Upper lobe of left lung (tissue), 6 donors: Measurements from ENCODE around the gene KRT80. TPM values are rescaled to one million over a fixed set of nuclear protein-coding genes. Genes with fewer than 3 reads are reported as not detected.

Experiments
- ATAC-seq, 2 donors: fragments of 200-7000 bp; cut with Tn5 transposase; one replicate each; pipeline ENCODE4 v1.9.1; 2022; ENCODE audit warnings: mild to moderate bottlenecking in 2 of 2, moderate library complexity in 2 of 2; ENCODE audit not compliant: low FRiP score in 2 of 2
- DNase-seq, 2 donors: peaks; one replicate each; pipeline ENCODE4 v3.0.0-alpha.2; 2019 to 2020
- H3K27ac ChIP-seq, 4 donors: fragments of 200-600 bp; sonication (generic); one replicate each; pipeline ENCODE4 v1.5.1; 2016 to 2019
- H3K27me3 ChIP-seq, 4 donors: fragments of 200-600 bp; sonication (generic); one replicate each; pipeline ENCODE4 v1.5.1; 2017 to 2019
- H3K36me3 ChIP-seq, 4 donors: fragments of 200-600 bp; sonication (generic); one replicate each; pipeline ENCODE4 v1.5.1; 2016 to 2019
- H3K4me1 ChIP-seq, 4 donors: fragments of 200-600 bp; sonication (generic); one replicate each; pipeline ENCODE4 v1.5.1; 2018 to 2019
- H3K4me3 ChIP-seq, 4 donors: fragments of 200-600 bp; sonication (generic); one replicate each; pipeline ENCODE4 v1.5.1; 2017 to 2019; ENCODE audit warnings: mild to moderate bottlenecking in 2 of 4, moderate library complexity in 1 of 4
- H3K9me3 ChIP-seq, 4 donors: fragments of 200-600 bp; sonication (generic); one replicate each; pipeline ENCODE4 v1.5.1; 2018 to 2019
- EP300 ChIP-seq, 4 donors: sonication (generic); formaldehyde crosslinking; IDR thresholded peaks; one replicate each; pipeline ENCODE4 v1.5.1; 2017; ENCODE audit warnings: antibody characterized with exemption in 4 of 4, control low read depth in 2 of 4
- POLR2A ChIP-seq, 4 donors: fragments of 450-650 bp; IDR thresholded peaks; one replicate each; pipeline ENCODE4 v1.5.1; 2016 to 2017; ENCODE audit warnings: antibody characterized with exemption in 4 of 4, mild to moderate bottlenecking in 2 of 4
- POLR2AphosphoS5 ChIP-seq, 2 donors: sonication (generic); formaldehyde crosslinking; IDR thresholded peaks; one replicate each; pipeline ENCODE4 v1.5.1; 2017; ENCODE audit warnings: antibody characterized with exemption in 2 of 2
- WGBS, 2 donors: methylation state at CpG; one replicate each; pipeline ENCODE4 v1.1.5; 2017 to 2018; 5-methylcytosine and 5-hydroxymethylcytosine counted together
- total RNA-seq, 6 donors: library from RNA; depleted of rRNA in 4 of 6; stranded (reverse); fragments of >200 nt in 4 of 6; gene quantifications; one replicate each; pipeline versions ENCODE4 v1.1.0 to v1.2.1, GENCODE V29; 2016 to 2021
- TF ChIP-seq, protein P1 (sequence below), 6 experiments: fragments of 450-650 bp in 4 of 6; fragments of 200-600 bp in 2 of 6; sonication (generic) in 2 of 6; IDR thresholded peaks; one replicate each; pipeline ENCODE4 v1.5.1; 2016 to 2019; ENCODE audit warnings: antibody characterized with exemption in 6 of 6
- donor health status: DM: no; HTN: no; CAD: no; lungs with moderate emphysema.
- donor health status: DM: no; HTN: yes; CAD: no; lungs with severe emphysema.

The KRT80 gene
- total RNA-seq, 6 donors from 2014 or later: 2.1 to 15.2 (median 6.6) TPM

DNA sequence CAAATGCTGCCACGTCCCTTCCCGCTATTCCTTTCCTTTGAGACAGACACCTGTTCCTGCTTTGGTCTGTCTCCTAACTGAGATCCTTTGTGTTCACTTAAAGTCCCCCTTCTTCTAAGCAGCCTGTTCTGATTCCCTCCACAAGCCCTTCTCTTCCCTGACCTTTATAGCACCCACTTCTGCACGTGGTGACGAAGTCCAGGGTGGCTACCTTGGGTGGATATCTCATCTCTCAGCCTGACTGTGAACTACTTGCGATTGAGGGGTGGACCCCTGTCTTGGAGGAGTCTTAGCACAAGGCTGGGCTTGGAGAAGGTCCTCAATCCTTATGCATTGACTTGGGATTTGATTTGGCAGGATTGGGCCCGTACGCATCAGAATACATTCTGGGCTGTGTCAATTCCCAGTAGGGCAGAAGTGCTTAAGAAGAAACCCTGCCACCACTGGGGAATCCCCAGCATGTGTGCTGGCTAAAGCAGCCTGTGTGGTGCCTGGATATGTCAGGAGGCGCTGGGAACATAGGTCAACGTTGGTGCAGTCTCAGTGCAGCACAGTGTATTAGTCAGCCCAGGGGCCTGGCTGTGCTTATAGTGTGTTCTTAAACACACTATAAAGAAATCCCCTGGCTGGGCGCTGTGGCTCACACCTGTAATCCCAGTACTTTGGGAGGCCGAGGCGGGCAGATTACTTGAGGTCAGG is 23.6 kb downstream of the KRT80 start:
- H3K9me3 ChIP-seq: no peaks in the 10 kb centered on the region
- no peaks in the 10 kb centered on the region for H3K27me3 ChIP-seq
- peaks cover 9 to 23% (median 16%) of the 10 kb centered on the region in 4 donors for H3K4me1 ChIP-seq
- WGBS, 2 donors: 88 to 97% methylated on average over 9 to 12 of the region's 12 CpGs
- TF ChIP-seq EP300 (IDR thresholded peaks at IDR 0.05): no peak
- no peak for TF ChIP-seq POLR2A (IDR thresholded peaks at IDR 0.05)
- TF ChIP-seq POLR2AphosphoS5 (IDR thresholded peaks at IDR 0.05): no peak
- TF ChIP-seq, protein P1, sequence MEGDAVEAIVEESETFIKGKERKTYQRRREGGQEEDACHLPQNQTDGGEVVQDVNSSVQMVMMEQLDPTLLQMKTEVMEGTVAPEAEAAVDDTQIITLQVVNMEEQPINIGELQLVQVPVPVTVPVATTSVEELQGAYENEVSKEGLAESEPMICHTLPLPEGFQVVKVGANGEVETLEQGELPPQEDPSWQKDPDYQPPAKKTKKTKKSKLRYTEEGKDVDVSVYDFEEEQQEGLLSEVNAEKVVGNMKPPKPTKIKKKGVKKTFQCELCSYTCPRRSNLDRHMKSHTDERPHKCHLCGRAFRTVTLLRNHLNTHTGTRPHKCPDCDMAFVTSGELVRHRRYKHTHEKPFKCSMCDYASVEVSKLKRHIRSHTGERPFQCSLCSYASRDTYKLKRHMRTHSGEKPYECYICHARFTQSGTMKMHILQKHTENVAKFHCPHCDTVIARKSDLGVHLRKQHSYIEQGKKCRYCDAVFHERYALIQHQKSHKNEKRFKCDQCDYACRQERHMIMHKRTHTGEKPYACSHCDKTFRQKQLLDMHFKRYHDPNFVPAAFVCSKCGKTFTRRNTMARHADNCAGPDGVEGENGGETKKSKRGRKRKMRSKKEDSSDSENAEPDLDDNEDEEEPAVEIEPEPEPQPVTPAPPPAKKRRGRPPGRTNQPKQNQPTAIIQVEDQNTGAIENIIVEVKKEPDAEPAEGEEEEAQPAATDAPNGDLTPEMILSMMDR (IDR thresholded peaks at IDR 0.05): no peak
- no peak overlapping the region for H3K27ac ChIP-seq
- H3K36me3 ChIP-seq: no peaks in the 10 kb centered on the region
- H3K4me3 ChIP-seq: no peak overlapping the region
- DNase-seq (no peak), ATAC-seq (no peak)

DNA sequence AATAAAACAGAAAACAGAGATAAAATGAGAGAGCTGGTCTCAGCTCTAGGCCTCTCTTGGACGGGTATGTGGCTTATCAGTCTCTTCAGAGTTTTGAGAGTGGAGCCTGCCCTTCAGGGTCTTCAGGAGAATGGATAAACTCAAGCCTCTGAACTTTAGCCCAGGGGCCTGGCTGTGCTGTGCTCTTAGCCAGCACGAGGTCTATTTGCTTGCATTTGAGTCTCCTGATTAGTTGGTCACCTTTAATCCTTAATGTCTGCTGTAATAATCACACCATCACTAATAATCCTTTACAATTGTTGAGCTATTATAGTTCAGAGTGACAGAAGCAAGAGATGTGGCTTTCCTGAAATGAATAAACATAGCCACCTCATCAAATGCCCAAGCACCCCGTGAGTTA is 24.3 kb downstream of the KRT80 start:
- H3K4me3 ChIP-seq: no peak overlapping the region
- H3K27ac ChIP-seq: no peak overlapping the region
- DNase-seq: no peak
- H3K9me3 ChIP-seq: no peaks in the 10 kb centered on the region
- no peak for TF ChIP-seq POLR2AphosphoS5 (IDR thresholded peaks at IDR 0.05)
- H3K27me3 ChIP-seq: no peaks in the 10 kb centered on the region
- H3K36me3 ChIP-seq: no peaks in the 10 kb centered on the region
- H3K4me1 ChIP-seq: peaks cover 9 to 23% (median 18%) of the 10 kb centered on the region in 4 donors
- no peak for ATAC-seq
- WGBS, 2 donors: 64% methylated on average over 3 of the region's 3 CpGs

DNA sequence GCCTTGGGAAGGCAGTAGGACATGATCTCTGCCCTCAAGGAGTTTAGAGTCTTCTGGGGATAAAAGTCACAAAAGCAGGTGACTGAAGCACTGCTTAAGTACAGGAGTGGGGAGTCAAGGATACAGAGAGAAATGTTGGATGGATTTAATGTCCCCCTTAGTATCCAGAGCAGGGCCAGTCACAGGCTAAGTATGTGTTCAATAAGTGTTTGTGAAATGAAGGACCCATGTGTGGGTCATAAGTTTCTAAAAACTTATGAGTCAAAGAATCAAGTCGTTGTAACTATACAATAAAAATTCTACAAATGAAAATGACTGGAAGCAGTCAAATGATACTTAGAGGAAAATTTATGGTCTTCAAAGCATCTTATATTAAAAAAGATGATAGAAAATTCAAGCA is 25.1 kb downstream of the KRT80 start:
- H3K27ac ChIP-seq: no peak overlapping the region

DNA sequence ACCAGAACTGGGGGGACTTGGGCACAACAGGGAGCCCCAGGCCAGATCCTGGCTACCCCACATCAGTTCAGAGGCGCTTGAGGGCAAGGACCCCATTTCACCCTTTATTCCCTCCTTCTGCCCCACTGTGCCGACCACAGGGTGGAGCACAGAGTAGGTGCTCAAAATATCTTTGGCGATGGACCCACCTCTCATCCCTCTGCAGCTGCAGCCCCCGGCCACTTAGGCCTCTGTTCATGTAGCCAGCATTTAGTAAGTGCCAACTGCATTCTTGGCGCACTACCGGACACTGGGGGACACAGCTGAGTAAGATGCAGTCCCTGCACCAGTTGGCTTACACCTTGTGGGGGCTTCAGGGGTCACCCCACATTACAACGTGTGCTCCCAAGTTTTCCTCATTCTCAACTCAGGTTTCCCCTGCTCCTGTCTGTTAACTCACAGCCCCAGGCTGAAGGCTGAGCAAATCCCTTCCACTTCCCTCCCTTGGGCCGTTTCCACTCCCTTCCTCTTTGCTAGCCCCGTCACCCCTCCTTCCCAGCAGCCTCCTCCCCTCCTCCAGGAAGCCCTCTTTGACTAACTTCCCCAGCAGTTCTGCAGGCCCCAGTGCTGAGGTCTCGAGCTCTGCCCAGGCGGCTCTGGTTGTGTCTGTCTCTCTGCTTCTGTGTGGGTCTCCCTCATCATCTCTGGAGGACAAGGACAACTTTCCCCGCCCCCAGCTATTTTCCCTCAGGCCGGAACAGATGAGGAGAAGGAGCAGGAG is 26.5 kb downstream of the KRT80 start:
- DNase-seq: no peak
- no peaks in the 10 kb centered on the region for H3K27me3 ChIP-seq
- TF ChIP-seq POLR2A (IDR thresholded peaks at IDR 0.05): no peak
- no peak for TF ChIP-seq POLR2AphosphoS5 (IDR thresholded peaks at IDR 0.05)
- no peak for TF ChIP-seq EP300 (IDR thresholded peaks at IDR 0.05)
- TF ChIP-seq, protein P1 (IDR thresholded peaks at IDR 0.05): no peak
- peaks cover 9 to 23% (median 18%) of the 10 kb centered on the region in 4 donors for H3K4me1 ChIP-seq
- 77 to 78% methylated on average over 10 to 12 of the region's 13 CpGs for WGBS, 2 donors
- H3K9me3 ChIP-seq: no peaks in the 10 kb centered on the region
- peak; percentile 2 to 21 for ATAC-seq
- no peak overlapping the region for H3K27ac ChIP-seq
- no peak overlapping the region for H3K4me3 ChIP-seq
- H3K36me3 ChIP-seq: no peaks in the 10 kb centered on the region

More for the DNA sequence above, 25.1 kb downstream of the KRT80 start:
- no peak for TF ChIP-seq EP300 (IDR thresholded peaks at IDR 0.05)
- TF ChIP-seq, protein P1 (IDR thresholded peaks at IDR 0.05): no peak
- no peak for TF ChIP-seq POLR2A (IDR thresholded peaks at IDR 0.05)
- TF ChIP-seq POLR2AphosphoS5 (IDR thresholded peaks at IDR 0.05): no peak
- ATAC-seq (no peak), DNase-seq (no peak)
- Histone ChIP-seq H3K36me3 (no peaks in the 10 kb centered on the region), H3K9me3 (no peaks in the 10 kb centered on the region), H3K4me1 (peaks cover 9 to 23% (median 18%) of the 10 kb centered on the region in 4 donors), H3K4me3 (no peak overlapping the region), H3K27me3 (no peaks in the 10 kb centered on the region)
- WGBS, 2 donors: 86 to 89% methylated on average over 1 of the region's 1 CpG

DNA sequence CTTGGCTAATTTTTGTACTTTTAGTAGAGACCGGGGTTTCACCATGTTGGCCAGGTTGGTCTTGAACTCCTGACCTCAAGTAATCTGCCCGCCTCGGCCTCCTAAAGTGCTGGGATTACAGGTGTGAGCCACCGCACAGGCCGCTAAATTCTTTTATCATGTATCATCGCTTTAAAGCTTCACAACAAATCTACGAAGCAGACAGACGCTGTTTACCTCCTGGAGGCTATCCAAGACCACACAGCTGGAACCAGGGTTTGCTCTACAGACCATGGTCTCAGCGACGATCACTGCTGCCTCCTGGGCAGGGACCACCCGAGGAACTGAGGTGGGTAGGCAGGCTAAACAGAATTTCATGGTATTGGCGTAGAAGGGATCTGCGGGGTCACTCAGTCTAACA is 27.2 kb downstream of the KRT80 start:
- Histone ChIP-seq H3K27me3 (no peaks in the 10 kb centered on the region), H3K27ac (peak overlapping the region in 2 of 4 donors; percentile 52 to 60), H3K4me3 (no peak overlapping the region), H3K9me3 (no peaks in the 10 kb centered on the region), H3K4me1 (peaks cover 9 to 23% (median 18%) of the 10 kb centered on the region in 4 donors), H3K36me3 (no peaks in the 10 kb centered on the region)
- TF ChIP-seq EP300 (IDR thresholded peaks at IDR 0.05) (no peak), POLR2A (IDR thresholded peaks at IDR 0.05) (no peak), POLR2AphosphoS5 (IDR thresholded peaks at IDR 0.05) (no peak)
- TF ChIP-seq, protein P1 (IDR thresholded peaks at IDR 0.05): no peak
- 68 to 80% methylated on average over 13 of the region's 13 CpGs for WGBS, 2 donors
- no peak for ATAC-seq
- DNase-seq: no peak
